OCI-LY1 (cell line): ENCODE data around the gene CENPC.
"Not testable (repeated sequence)": the region's sequence is repeated elsewhere in the genome, so short reads cannot be mapped to it uniquely, and the experiment has no call there.

Source experiments
- H2AFZ ChIP-seq: fragments of 200-600 bp; sonication (generic), shearing (Covaris generic); 2 replicates; pipeline ENCODE4 v1.6.0; 2014; ENCODE audit warnings: antibody characterized with exemption, mild to moderate bottlenecking, low read length
- H3F3A ChIP-seq: fragments of 200-600 bp; sonication (generic), shearing (Covaris generic); 2 replicates; pipeline ENCODE4 v1.6.0; 2014; ENCODE audit warnings: mild to moderate bottlenecking, antibody characterized with exemption, low read length, moderate library complexity; ENCODE audit not compliant: insufficient read depth
- H3K27ac ChIP-seq: fragments of 200-600 bp; sonication (generic); 2 replicates; pipeline ENCODE4 v1.5.1; 2014; ENCODE audit warnings: low read length, mixed run types, mild to moderate bottlenecking, low read depth; ENCODE audit not compliant: poor library complexity, severe bottlenecking
- H3K27me3 ChIP-seq: fragments of 200-600 bp; sonication (generic); 2 replicates; pipeline ENCODE4 v1.6.0; 2014; ENCODE audit warnings: antibody characterized with exemption, mild to moderate bottlenecking, low read length, moderate library complexity; ENCODE audit not compliant: insufficient read depth
- H3K36me3 ChIP-seq: fragments of 200-600 bp; sonication (generic); 2 replicates; pipeline ENCODE4 v1.6.1; 2014; ENCODE audit warnings: mild to moderate bottlenecking, antibody characterized with exemption, low read length, moderate library complexity, mixed read lengths; ENCODE audit not compliant: insufficient read depth
- H3K4me1 ChIP-seq: fragments of 200-600 bp; sonication (generic); 2 replicates; pipeline ENCODE4 v1.5.1; 2014; ENCODE audit warnings: mild to moderate bottlenecking, low read length, moderate library complexity; ENCODE audit not compliant: insufficient read depth, severe bottlenecking
- H3K4me2 ChIP-seq: fragments of 200-600 bp; sonication (generic), shearing (Covaris generic); 2 replicates; pipeline ENCODE4 v1.6.1; 2014; ENCODE audit warnings: low read length
- H3K4me3 ChIP-seq: fragments of 200-600 bp; sonication (generic); 2 replicates; pipeline ENCODE4 v1.5.1; 2014; ENCODE audit warnings: low read length, low read depth, mild to moderate bottlenecking, mixed read lengths; ENCODE audit not compliant: poor library complexity, severe bottlenecking
- H3K79me2 ChIP-seq: fragments of 200-600 bp; shearing (Covaris generic); 2 replicates; pipeline ENCODE4 v1.6.1; 2016; ENCODE audit warnings: mixed run types, low read length, mixed read lengths; ENCODE audit not compliant: insufficient read depth
- H3K9ac ChIP-seq: fragments of 200-600 bp; sonication (generic), shearing (Covaris generic); 2 replicates; pipeline ENCODE4 v1.6.1; 2014; ENCODE audit warnings: mild to moderate bottlenecking, low read length, mixed read lengths
- H3K9me2 ChIP-seq: fragments of 200-600 bp; sonication (generic), shearing (Covaris generic); 2 replicates; pipeline ENCODE4 v1.6.1; 2014; ENCODE audit warnings: low read depth, mild to moderate bottlenecking, low read length, mixed read lengths
- H3K9me3 ChIP-seq: fragments of 200-600 bp; shearing (Covaris generic); 2 replicates; pipeline ENCODE4 v1.6.1; 2014; ENCODE audit warnings: low read length, mixed read lengths
- H4K20me1 ChIP-seq: fragments of 200-600 bp; sonication (generic), shearing (Covaris generic); 2 replicates; pipeline ENCODE4 v1.6.0; 2016; ENCODE audit warnings: mild to moderate bottlenecking, low read length; ENCODE audit not compliant: insufficient read depth
- EZH2 ChIP-seq: fragments of 200-600 bp; sonication (generic), shearing (Covaris generic); IDR thresholded peaks from 2 replicates; pipeline ENCODE4 v1.8.0; 2017; ENCODE audit warnings: borderline replicate concordance, mixed run types, mild to moderate bottlenecking, antibody characterized with exemption, low read length, moderate library complexity, mixed read lengths
- TF ChIP-seq, protein P1 (sequence below): fragments of 200-600 bp; sonication (generic), shearing (Covaris generic); IDR thresholded peaks from 2 replicates; pipeline ENCODE4 v1.5.1; 2017; ENCODE audit warnings: mild to moderate bottlenecking, antibody characterized with exemption, low read length, moderate library complexity, mixed read lengths

The CENPC gene

GRCh38 chr4:67535280-67535840, 9.9 kb downstream of the CENPC start:
- TF ChIP-seq, protein P1, sequence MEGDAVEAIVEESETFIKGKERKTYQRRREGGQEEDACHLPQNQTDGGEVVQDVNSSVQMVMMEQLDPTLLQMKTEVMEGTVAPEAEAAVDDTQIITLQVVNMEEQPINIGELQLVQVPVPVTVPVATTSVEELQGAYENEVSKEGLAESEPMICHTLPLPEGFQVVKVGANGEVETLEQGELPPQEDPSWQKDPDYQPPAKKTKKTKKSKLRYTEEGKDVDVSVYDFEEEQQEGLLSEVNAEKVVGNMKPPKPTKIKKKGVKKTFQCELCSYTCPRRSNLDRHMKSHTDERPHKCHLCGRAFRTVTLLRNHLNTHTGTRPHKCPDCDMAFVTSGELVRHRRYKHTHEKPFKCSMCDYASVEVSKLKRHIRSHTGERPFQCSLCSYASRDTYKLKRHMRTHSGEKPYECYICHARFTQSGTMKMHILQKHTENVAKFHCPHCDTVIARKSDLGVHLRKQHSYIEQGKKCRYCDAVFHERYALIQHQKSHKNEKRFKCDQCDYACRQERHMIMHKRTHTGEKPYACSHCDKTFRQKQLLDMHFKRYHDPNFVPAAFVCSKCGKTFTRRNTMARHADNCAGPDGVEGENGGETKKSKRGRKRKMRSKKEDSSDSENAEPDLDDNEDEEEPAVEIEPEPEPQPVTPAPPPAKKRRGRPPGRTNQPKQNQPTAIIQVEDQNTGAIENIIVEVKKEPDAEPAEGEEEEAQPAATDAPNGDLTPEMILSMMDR, result no peak
- TF ChIP-seq EZH2, result no peak
- Histone ChIP-seq H3K4me2 (no peak overlapping the region), H3K9ac (no peak overlapping the region), H4K20me1 (no peaks in the 10 kb centered on the region), H3K9me2 (no peaks in the 10 kb centered on the region), H3K4me1 (no peaks in the 10 kb centered on the region), H3K4me3 (no peak overlapping the region), H3K9me3 (peaks cover 9% of the 10 kb centered on the region; the same call in 1 of the 2 replicates), H3K36me3 (peaks cover 92% of the 10 kb centered on the region), H3K27me3 (no peaks in the 10 kb centered on the region), H3K79me2 (0 out of 2 replicates have a peak, but pooled peaks cover 10% of the 10 kb centered on the region), H2AFZ (no peak overlapping the region), H3F3A (no peaks in the 10 kb centered on the region), H3K27ac (no peak overlapping the region)

- Histone ChIP-seq H2AFZ (no peak overlapping the region), H4K20me1 (no peaks in the 10 kb centered on the region), H3K4me1 (no peaks in the 10 kb centered on the region), H3K9ac (no peak overlapping the region), H3K4me2 (no peak overlapping the region), H3K36me3 (peaks cover 92% of the 10 kb centered on the region), H3F3A (no peaks in the 10 kb centered on the region), H3K9me3 (peaks cover 9% of the 10 kb centered on the region; the same call in 1 of the 2 replicates), H3K27me3 (no peaks in the 10 kb centered on the region), H3K79me2 (peaks cover 16% of the 10 kb centered on the region), H3K27ac (no peak overlapping the region), H3K4me3 (no peak overlapping the region), H3K9me2 (no peaks in the 10 kb centered on the region)
- TF ChIP-seq, protein P1, result no peak
- TF ChIP-seq EZH2, result no peak
Observed at GRCh38 chr4:67533112-67533511, 12.2 kb downstream of the CENPC start.

DNA sequence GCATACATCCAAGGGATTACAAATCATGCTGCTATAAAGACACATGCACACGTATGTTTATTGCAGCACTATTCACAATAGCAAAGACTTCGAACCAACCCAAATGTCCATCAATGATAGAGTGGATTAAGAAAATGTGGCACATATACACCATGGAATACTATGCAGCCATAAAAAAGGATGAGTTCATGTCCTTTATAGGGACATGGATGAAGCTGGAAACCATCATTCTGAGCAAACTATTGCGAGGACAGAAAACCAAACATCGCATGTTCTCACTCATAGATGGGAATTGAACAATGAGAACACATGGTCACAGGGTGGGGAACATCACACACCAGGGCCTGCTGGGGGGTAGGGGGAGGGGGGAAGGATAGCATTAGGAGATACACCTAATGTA, 12.9 kb downstream of the CENPC start:
- H3F3A ChIP-seq, H3K27ac ChIP-seq, H3K9me3 ChIP-seq, H2AFZ ChIP-seq, H3K4me1 ChIP-seq, H3K4me2 ChIP-seq, H3K9me2 ChIP-seq, H3K9ac ChIP-seq, H3K4me3 ChIP-seq, H4K20me1 ChIP-seq, H3K27me3 ChIP-seq: not testable (repeated sequence)
- Histone ChIP-seq H3K36me3 (peaks cover 92% of the 10 kb centered on the region), H3K79me2 (peaks cover 23% of the 10 kb centered on the region)

- peaks cover 32% of the 10 kb centered on the region for H3K79me2 ChIP-seq
- no peak overlapping the region for H3K9ac ChIP-seq
- H3K4me3 ChIP-seq, result no peak overlapping the region
- H3K36me3 ChIP-seq, result peaks cover 93% of the 10 kb centered on the region
- H3K27me3 ChIP-seq, result no peaks in the 10 kb centered on the region
- no peaks in the 10 kb centered on the region for H3K4me1 ChIP-seq
- no peaks in the 10 kb centered on the region for H3F3A ChIP-seq
- H3K4me2 ChIP-seq, result no peak overlapping the region
- no peak overlapping the region for H2AFZ ChIP-seq
- H3K27ac ChIP-seq, result no peak overlapping the region
- peaks cover 9% of the 10 kb centered on the region; the same call in 1 of the 2 replicates for H3K9me3 ChIP-seq
- H3K9me2 ChIP-seq, result no peaks in the 10 kb centered on the region
- TF ChIP-seq, protein P1, result no peak
- no peak for TF ChIP-seq EZH2
- no peaks in the 10 kb centered on the region for H4K20me1 ChIP-seq
Observed at GRCh38 chr4:67531379-67531962, 13.8 kb downstream of the CENPC start.

GRCh38 chr4:67524140-67524539, 21.2 kb downstream of the CENPC start:
- Histone ChIP-seq H3K36me3 (peaks cover 61% of the 10 kb centered on the region), H3K79me2 (peaks cover 58% of the 10 kb centered on the region)
- H3K9ac ChIP-seq, H3F3A ChIP-seq, H4K20me1 ChIP-seq, H3K9me3 ChIP-seq, H3K9me2 ChIP-seq, H2AFZ ChIP-seq, H3K27ac ChIP-seq, H3K4me1 ChIP-seq, H3K4me3 ChIP-seq, H3K27me3 ChIP-seq, H3K4me2 ChIP-seq: not testable (repeated sequence)
